ENCODE data around the gene LRRC41.
"Not testable (repeated sequence)": the region's sequence is repeated elsewhere in the genome, so short reads cannot be mapped to it uniquely, and the experiment has no call there.

Gene LRRC41

DNA sequence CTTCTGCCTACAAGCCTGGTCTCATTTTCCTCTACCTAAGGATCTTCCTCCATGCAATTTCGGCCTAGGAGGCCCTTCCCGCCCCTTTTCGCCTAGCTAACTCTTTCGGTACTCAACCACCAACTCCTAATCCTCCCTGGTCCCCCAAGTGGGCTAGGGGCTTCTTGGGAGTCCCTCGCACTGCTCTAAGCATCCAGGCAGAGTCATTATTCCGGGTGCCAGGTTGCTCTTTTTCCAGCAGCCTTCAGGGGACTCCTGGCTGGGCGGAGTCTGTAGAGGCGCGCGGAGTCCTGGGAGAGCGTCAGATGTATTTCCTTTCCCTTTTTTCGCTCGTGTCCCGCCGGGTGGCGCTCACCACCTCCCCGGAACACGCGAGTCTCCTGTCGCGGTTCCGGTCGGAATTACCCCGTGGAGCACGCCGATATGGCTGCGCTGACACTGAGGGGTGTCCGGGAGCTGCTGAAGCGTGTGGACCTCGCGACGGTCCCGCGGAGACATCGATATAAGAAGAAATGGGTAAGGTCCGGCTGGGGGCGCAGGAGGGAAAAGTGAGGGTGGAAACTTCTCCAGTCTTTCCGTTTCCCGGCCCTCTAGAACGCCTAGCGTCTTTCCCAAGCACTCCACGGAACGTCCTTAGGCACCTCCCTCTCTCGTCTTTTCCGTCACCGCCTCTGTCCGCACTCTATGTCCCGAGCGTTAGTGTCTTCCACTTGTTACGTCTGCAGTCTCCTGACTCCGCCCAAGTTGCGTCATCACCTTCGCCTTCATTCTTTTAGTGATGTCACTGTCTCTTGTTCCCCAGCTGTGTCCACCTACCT lies 37.2 kb upstream of the LRRC41 start, which contains the start of gene NSUN4:
Gene NSUN4 (plus strand): TSS at position 404 of the 818 bp plus-strand sequence. CDS start 20 bp downstream, at position 424.
- H3K27me3 ChIP-seq (ENCODE audit: control insufficient read depth, insufficient read depth, low read length) = no peaks in the 10 kb centered on the region
- peaks cover 23% of the 10 kb centered on the region for H3K36me3 ChIP-seq (ENCODE audit: control insufficient read depth, insufficient read depth, low read length)
- H3K9ac ChIP-seq (ENCODE audit: low read depth, low read length) = peak within 1 kb of the TSS; percentile 80
- H3K9me3 ChIP-seq (ENCODE audit: control insufficient read depth, insufficient read depth, low read length) = no peaks in the 10 kb centered on the region
- H3K4me3 ChIP-seq (ENCODE audit: low read depth, low read length) = peak within 1 kb of the TSS; percentile 89
- peaks cover 5% of the 10 kb centered on the region; the same call in 1 of the 2 replicates for H3K4me1 ChIP-seq (ENCODE audit: control insufficient read depth, insufficient read depth, low read length)
- H3K27ac ChIP-seq (ENCODE audit: low read depth, low read length) = peak within 1 kb of the TSS; percentile 81

- not testable (repeated sequence) for H3K27ac ChIP-seq (ENCODE audit: low read depth, low read length); H3K4me1 ChIP-seq (ENCODE audit: control insufficient read depth, insufficient read depth, low read length); H3K36me3 ChIP-seq (ENCODE audit: control insufficient read depth, insufficient read depth, low read length); H3K9me3 ChIP-seq (ENCODE audit: control insufficient read depth, insufficient read depth, low read length); H3K9ac ChIP-seq (ENCODE audit: low read depth, low read length); H3K4me3 ChIP-seq (ENCODE audit: low read depth, low read length); H3K27me3 ChIP-seq (ENCODE audit: control insufficient read depth, insufficient read depth, low read length)
Measured at GRCh38 chr1:46337409-46337808, 34.0 kb upstream of the LRRC41 start.

DNA sequence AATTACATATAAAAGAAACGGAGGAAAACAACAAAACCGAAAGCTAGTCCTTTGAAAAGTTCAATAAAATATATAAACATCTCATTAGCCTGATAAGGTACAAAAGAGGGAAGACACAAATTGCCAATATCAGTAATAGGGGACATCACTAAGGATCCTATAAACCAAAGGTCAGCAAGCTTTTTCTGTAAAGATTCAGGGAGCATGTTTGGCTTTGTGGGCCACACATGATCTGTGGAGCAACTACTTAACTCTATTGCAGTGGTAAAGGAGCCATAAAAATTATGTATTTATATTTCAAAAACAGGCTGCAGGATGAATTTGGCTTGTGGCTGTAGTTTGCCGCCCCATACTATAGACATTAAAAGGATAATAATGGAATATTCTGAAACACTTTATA lies 31.7 kb upstream of the LRRC41 start:
- H3K9me3 ChIP-seq (ENCODE audit: control insufficient read depth, insufficient read depth, low read length) = no peaks in the 10 kb centered on the region
- H3K27me3 ChIP-seq (ENCODE audit: control insufficient read depth, insufficient read depth, low read length) = no peaks in the 10 kb centered on the region
- H3K4me1 ChIP-seq (ENCODE audit: control insufficient read depth, insufficient read depth, low read length) = peaks cover 15% of the 10 kb centered on the region
- H3K9ac ChIP-seq (ENCODE audit: low read depth, low read length) = no peak overlapping the region
- no peak overlapping the region for H3K4me3 ChIP-seq (ENCODE audit: low read depth, low read length)
- H3K36me3 ChIP-seq (ENCODE audit: control insufficient read depth, insufficient read depth, low read length) = no peaks in the 10 kb centered on the region
- H3K27ac ChIP-seq (ENCODE audit: low read depth, low read length) = no peak overlapping the region

DNA sequence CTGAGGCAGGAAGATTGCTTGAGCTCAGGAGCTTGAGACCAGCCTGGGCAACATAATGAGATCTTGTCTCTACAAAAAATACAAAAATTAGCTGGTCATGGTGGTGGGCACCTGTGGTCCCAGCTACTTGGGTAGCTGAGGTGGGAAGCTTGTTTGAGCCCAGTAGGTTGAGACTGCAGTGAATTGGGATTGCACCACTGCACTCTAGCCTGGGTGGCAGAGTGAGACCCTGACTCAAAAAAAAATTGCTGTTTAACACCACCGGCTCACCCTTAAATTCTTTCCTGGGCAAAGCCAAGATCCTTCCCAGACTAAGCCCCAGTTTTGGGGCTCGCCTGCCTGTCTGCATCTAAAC lies 30.6 kb upstream of the LRRC41 start:
- Histone ChIP-seq H3K27ac (ENCODE audit: low read depth, low read length) (no peak overlapping the region), H3K9ac (ENCODE audit: low read depth, low read length) (no peak overlapping the region), H3K4me3 (ENCODE audit: low read depth, low read length) (no peak overlapping the region), H3K27me3 (ENCODE audit: control insufficient read depth, insufficient read depth, low read length) (no peaks in the 10 kb centered on the region), H3K36me3 (ENCODE audit: control insufficient read depth, insufficient read depth, low read length) (no peaks in the 10 kb centered on the region), H3K4me1 (ENCODE audit: control insufficient read depth, insufficient read depth, low read length) (peaks cover 17% of the 10 kb centered on the region), H3K9me3 (ENCODE audit: control insufficient read depth, insufficient read depth, low read length) (no peaks in the 10 kb centered on the region)

- Histone ChIP-seq H3K27me3 (ENCODE audit: control insufficient read depth, insufficient read depth, low read length) (no peaks in the 10 kb centered on the region), H3K4me3 (ENCODE audit: low read depth, low read length) (no peak overlapping the region), H3K36me3 (ENCODE audit: control insufficient read depth, insufficient read depth, low read length) (no peaks in the 10 kb centered on the region), H3K27ac (ENCODE audit: low read depth, low read length) (no peak overlapping the region), H3K9me3 (ENCODE audit: control insufficient read depth, insufficient read depth, low read length) (no peaks in the 10 kb centered on the region), H3K4me1 (ENCODE audit: control insufficient read depth, insufficient read depth, low read length) (peaks cover 19% of the 10 kb centered on the region), H3K9ac (ENCODE audit: low read depth, low read length) (no peak overlapping the region)
Measured at GRCh38 chr1:46333300-46334029, 30.0 kb upstream of the LRRC41 start.

GRCh38 chr1:46331786-46332540 lies 28.5 kb upstream of the LRRC41 start:
- H3K27ac ChIP-seq (ENCODE audit: low read depth, low read length); H3K27me3 ChIP-seq (ENCODE audit: control insufficient read depth, insufficient read depth, low read length); H3K4me3 ChIP-seq (ENCODE audit: low read depth, low read length); H3K9ac ChIP-seq (ENCODE audit: low read depth, low read length); H3K36me3 ChIP-seq (ENCODE audit: control insufficient read depth, insufficient read depth, low read length); H3K9me3 ChIP-seq (ENCODE audit: control insufficient read depth, insufficient read depth, low read length): not testable (repeated sequence)
- peaks cover 23% of the 10 kb centered on the region for H3K4me1 ChIP-seq (ENCODE audit: control insufficient read depth, insufficient read depth, low read length)

GRCh38 chr1:46330381-46330780 lies 27.0 kb upstream of the LRRC41 start:
- H3K9me3 ChIP-seq (ENCODE audit: control insufficient read depth, insufficient read depth, low read length); H3K27me3 ChIP-seq (ENCODE audit: control insufficient read depth, insufficient read depth, low read length); H3K9ac ChIP-seq (ENCODE audit: low read depth, low read length); H3K27ac ChIP-seq (ENCODE audit: low read depth, low read length); H3K36me3 ChIP-seq (ENCODE audit: control insufficient read depth, insufficient read depth, low read length); H3K4me3 ChIP-seq (ENCODE audit: low read depth, low read length): not testable (repeated sequence)
- peaks cover 23% of the 10 kb centered on the region for H3K4me1 ChIP-seq (ENCODE audit: control insufficient read depth, insufficient read depth, low read length)

DNA sequence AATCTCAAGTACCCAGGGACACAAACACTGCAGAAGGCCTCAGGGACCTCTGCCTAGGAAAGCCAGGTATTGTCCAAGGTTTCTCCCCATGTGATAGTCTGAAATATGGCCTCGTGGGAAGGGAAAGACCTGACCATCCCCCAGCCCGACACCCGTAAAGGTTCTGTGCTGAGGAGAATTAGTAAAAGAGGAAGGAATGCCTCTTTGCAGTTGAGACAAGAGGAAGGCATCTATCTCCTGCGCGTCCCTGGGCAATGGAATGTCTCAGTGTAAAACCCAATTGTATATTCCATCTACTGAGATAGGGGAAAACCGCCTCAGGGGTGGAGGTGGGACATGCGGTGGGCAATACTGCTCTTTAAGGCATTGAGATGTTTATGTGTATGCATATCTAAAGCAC lies 26.4 kb upstream of the LRRC41 start:
- not testable (repeated sequence) for H3K27ac ChIP-seq (ENCODE audit: low read depth, low read length); H3K27me3 ChIP-seq (ENCODE audit: control insufficient read depth, insufficient read depth, low read length); H3K4me3 ChIP-seq (ENCODE audit: low read depth, low read length); H3K9me3 ChIP-seq (ENCODE audit: control insufficient read depth, insufficient read depth, low read length); H3K36me3 ChIP-seq (ENCODE audit: control insufficient read depth, insufficient read depth, low read length); H3K9ac ChIP-seq (ENCODE audit: low read depth, low read length)
- peaks cover 23% of the 10 kb centered on the region for H3K4me1 ChIP-seq (ENCODE audit: control insufficient read depth, insufficient read depth, low read length)

DNA sequence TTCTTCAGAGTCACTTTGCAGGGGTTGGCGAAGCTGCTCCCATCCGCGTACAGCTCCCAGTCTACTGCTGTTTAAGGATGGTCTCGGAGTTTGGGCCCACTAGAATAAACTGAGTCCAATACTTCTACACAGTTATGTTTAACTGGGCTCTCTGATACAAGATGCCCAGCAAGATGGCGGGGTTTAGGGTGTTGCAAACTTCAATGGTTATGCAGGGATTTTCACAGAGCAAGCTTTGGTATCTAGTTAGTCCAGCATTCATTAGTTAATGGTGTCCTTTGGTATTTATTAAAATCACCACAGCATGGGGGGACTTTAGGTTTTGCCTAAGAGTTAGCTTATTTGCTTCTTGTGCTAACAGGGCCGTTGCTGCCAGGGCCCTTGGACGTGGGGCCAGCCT lies 24.8 kb upstream of the LRRC41 start:
- not testable (repeated sequence) for H3K4me3 ChIP-seq (ENCODE audit: low read depth, low read length)
- H3K4me1 ChIP-seq (ENCODE audit: control insufficient read depth, insufficient read depth, low read length) = peaks cover 23% of the 10 kb centered on the region

DNA sequence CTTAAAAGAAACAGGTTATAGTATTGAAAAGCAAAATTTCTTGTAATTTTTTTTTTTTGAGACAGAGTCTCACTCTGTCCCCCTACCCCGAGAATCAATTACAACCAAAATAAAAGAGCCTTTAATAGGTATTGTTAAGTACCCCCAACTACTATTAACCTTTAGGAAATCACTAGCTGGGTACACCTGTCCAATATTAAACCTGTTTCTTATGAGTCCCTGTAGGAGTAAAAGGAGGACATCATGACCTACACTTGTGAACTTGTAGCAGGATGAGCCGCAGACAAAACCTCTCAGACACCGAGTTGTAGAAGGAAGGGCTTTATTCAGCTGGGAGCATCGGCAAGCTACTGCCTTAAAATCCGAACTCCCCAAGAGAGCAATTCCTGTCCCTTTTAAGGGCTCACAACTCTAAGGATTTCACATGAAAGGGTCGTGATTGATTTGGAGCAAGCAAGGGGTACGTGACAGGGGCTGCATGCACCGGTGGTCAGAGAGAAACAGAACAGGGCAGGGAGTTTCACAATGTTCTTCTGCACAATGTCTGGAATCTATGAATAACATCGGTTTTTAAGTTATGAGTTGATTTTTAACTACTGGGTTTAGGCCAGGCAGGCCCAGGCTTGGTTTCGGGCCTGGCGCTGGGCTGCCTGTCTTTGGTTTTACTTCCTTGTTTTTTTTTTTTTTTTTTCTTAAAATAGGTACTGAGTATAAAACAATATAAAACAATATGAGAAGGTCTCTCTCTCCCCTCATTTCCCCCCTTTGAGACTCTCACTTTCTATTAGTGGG lies 22.1 kb upstream of the LRRC41 start:
- H3K36me3 ChIP-seq (ENCODE audit: control insufficient read depth, insufficient read depth, low read length); H3K9ac ChIP-seq (ENCODE audit: low read depth, low read length); H3K27ac ChIP-seq (ENCODE audit: low read depth, low read length); H3K9me3 ChIP-seq (ENCODE audit: control insufficient read depth, insufficient read depth, low read length); H3K27me3 ChIP-seq (ENCODE audit: control insufficient read depth, insufficient read depth, low read length); H3K4me3 ChIP-seq (ENCODE audit: low read depth, low read length): not testable (repeated sequence)
- H3K4me1 ChIP-seq (ENCODE audit: control insufficient read depth, insufficient read depth, low read length) = peaks cover 22% of the 10 kb centered on the region

More for the DNA sequence above, 24.8 kb upstream of the LRRC41 start:
- H3K36me3 ChIP-seq (ENCODE audit: control insufficient read depth, insufficient read depth, low read length); H3K9ac ChIP-seq (ENCODE audit: low read depth, low read length); H3K27ac ChIP-seq (ENCODE audit: low read depth, low read length); H3K9me3 ChIP-seq (ENCODE audit: control insufficient read depth, insufficient read depth, low read length); H3K27me3 ChIP-seq (ENCODE audit: control insufficient read depth, insufficient read depth, low read length): not testable (repeated sequence)

Data from HUES48 (cell line).